Activated CD4-positive, alpha-beta T cell treated with anti-CD3 and anti-CD28 coated beads, Interleukin-2, Interleukin-6, amounts not matched to agents 100 ng/mL and 50 ng/mL, durations not matched to agents 16 hours and 8 hours (primary cell): ENCODE results near the gene TMEM138.

ENCODE experiments used
- DNase-seq: peaks from one replicate; pipeline ENCODE4 v3.0.0-alpha.2; 2020

TMEM138 gene

DNA sequence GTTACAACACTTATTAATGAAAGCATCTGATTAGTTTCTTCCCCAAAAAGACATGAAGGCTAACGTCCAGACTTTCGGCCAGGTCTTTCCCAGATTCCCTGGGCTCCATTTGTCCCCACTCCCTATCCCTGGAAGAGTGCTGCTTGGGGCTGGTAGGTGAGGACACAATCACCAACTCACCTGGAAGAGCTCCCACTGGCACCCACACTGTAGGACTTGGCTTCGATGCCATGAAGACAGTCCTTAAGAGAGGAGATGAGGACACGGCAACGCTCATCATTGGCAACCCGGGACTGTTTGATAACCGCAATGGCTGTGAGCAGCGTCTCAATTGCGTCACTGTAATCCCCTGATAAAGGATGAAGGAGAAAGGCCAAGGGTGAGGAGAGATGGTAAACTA lies 49.4 kb downstream of the TMEM138 start:
- DNase-seq = no peak

DNA sequence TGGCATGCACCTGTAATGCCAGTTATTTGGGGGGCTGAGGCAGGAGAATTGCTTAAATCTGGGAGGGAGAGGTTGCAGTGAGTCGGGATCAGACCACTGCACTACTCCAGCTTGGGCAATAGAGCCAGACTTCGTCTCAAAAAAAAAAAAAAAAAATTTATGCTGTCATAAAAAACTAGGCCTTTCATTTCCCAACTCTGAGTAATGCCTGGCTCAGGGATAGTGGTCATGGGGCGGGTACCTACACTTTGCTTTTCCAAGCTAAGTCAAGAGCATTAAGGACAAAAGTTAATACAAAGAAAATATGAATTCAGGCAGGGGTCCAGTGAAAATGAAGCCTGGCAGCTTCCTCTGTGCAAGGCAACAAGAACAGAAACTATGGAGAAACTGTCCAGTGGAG lies 51.3 kb downstream of the TMEM138 start:
- no peak for DNase-seq

DNA sequence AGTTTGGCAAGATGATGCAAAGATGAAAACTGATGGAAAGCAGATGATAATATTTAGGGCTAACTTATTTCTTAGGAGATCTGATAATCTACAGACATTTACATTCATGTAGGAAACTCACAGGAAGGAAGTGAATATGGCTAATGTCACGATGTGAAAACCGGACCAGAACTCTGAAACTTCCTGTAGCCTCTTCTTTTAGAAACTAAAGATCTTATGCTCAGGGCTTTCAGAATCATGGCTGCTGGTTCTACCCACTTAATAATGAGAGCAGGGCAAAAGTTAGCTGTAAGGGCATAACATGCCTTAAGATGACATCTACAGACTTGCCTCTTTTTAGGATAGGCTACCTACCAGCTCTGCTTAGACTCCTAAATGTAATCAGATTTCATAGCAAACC lies 52.4 kb downstream of the TMEM138 start:
- no peak for DNase-seq

DNA sequence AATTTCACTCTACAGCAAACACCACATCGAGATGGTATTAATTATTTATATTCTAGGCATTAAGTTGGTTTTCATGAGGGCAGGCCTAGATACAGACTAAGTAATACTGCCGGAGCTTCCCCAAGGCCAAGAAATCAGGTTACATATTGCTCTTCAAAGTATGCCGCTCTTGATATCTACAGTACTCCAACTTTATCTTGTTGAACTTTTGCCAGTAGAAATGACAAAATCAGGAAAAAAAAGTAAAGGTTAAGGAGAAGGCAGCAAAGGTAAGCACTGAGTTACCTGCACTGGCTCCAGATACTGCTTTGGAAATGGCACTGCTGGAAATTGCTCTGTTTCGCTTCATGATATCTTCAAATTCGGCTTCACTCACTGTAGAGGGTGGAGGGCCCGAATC lies 53.2 kb downstream of the TMEM138 start:
- no peak for DNase-seq

DNA sequence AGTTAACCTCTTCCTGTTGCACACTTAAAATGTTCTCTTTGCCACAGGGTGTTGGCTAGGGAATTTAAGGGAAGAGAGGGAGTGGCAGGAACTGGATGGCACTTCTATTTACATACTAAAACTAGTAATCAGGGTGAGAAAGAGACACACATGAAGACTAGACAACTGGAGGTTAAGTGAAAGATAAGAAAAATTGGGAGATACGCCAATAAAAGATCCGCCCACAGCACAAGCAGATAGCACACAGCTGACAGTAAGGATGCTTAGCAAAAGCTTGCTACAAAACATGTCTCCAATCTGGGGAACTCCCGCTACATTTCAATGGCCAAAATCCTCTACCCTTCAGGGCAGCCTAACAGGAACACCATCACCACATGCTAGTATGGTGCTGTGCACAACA lies 54.8 kb downstream of the TMEM138 start:
- no peak for DNase-seq

DNA sequence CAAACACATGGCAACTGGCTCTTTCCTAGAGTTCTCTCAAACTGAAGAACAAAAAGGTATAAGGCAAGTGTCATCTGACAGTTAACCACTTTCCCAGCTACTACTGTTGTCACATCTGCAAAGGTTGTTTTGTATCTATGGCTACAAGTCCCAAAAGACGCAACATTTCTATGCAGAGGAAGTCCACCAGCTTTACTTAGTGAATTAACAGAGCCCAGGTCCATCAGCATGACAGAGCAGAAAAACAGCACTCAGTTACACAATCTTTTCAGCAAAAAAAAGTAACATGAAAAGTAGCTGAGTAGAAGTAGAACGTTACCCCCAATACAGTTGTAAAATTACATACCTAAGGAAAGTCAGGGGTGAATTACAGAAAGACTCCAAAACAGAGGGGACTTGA lies 55.5 kb downstream of the TMEM138 start:
- DNase-seq = no peak

DNA sequence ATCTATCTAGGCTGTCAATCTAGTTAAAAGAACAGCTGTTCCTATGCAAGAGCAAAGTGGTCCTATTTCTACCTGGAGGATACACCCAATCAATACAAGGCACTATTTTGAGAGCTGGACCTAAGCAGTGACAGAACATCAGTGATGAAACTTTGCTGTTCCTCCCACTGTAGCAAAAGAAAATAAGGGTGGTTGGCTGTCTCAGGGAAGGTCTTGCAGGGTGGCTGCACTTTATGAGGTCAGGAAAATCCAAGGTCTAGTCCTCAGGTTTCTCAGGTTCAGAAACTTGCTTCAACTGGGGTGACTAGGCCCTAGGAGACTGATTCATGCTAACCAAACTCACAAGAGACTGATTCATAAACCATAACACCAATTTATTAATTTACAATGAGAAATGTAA lies 56.0 kb downstream of the TMEM138 start:
- no peak for DNase-seq
